Epithelial cell of esophagus (primary cell): ENCODE results near the gene TMTC1.

Source experiments
- DNase-seq: peaks from one replicate; pipeline ENCODE4 v3.0.0; 2010; ENCODE audit warnings: low read depth
- H3K4me3 ChIP-seq: 2 replicates; pipeline ENCODE4 v1.5.1; 2011; ENCODE audit warnings: mild to moderate bottlenecking, low read length, control low read depth
- CTCF ChIP-seq: IDR thresholded peaks from 2 replicates; pipeline ENCODE4 v1.5.1; 2011; ENCODE audit warnings: low read depth, mild to moderate bottlenecking, low read length, control low read depth, inconsistent platforms; ENCODE audit not compliant: insufficient read depth; ENCODE audit errors: missing control alignments

The TMTC1 gene

GRCh38 chr12:29714966-29715365, 68.8 kb downstream of the TMTC1 start:
- H3K4me3 ChIP-seq = no peak overlapping the region
- DNase-seq = no peak
- no peak for TF ChIP-seq CTCF

GRCh38 chr12:29713729-29714128, 70.0 kb downstream of the TMTC1 start:
- TF ChIP-seq CTCF = no peak
- no peak overlapping the region for H3K4me3 ChIP-seq
- peak; percentile 74 for DNase-seq

GRCh38 chr12:29711381-29711780, 72.4 kb downstream of the TMTC1 start:
- TF ChIP-seq CTCF = no peak
- DNase-seq = no peak
- no peak overlapping the region for H3K4me3 ChIP-seq

GRCh38 chr12:29710104-29710503, 73.6 kb downstream of the TMTC1 start:
- TF ChIP-seq CTCF = no peak
- peak; percentile 15 for DNase-seq
- H3K4me3 ChIP-seq = no peak overlapping the region

GRCh38 chr12:29709496-29710040, 74.2 kb downstream of the TMTC1 start:
- no peak for TF ChIP-seq CTCF
- DNase-seq = no peak
- H3K4me3 ChIP-seq = no peak overlapping the region

GRCh38 chr12:29709054-29709453, 74.7 kb downstream of the TMTC1 start:
- no peak overlapping the region for H3K4me3 ChIP-seq
- TF ChIP-seq CTCF = no peak
- peak; percentile 50 for DNase-seq

- H3K4me3 ChIP-seq = no peak overlapping the region
- no peak for DNase-seq
- no peak for TF ChIP-seq CTCF
Measured at GRCh38 chr12:29707846-29708245, 75.9 kb downstream of the TMTC1 start.
